Testis (tissue), 2 donors: ENCODE data around the gene HES1.

Experiments used
- CTCF ChIP-seq, 3 experiments: fragments of 450-650 bp in 2 of 3; fragments of 200-600 bp in 1 of 3; sonication (generic) in 1 of 3; IDR thresholded peaks; one replicate each; pipeline ENCODE4 v1.5.1; 2016 to 2019; ENCODE audit warnings: antibody characterized with exemption in 3 of 3, mild to moderate bottlenecking in 2 of 3, moderate library complexity in 1 of 3
- POLR2A ChIP-seq: fragments of 450-650 bp; IDR thresholded peaks from one replicate; pipeline ENCODE4 v1.6.1; 2017; ENCODE audit warnings: antibody characterized with exemption, mild to moderate bottlenecking, moderate library complexity

DNA sequence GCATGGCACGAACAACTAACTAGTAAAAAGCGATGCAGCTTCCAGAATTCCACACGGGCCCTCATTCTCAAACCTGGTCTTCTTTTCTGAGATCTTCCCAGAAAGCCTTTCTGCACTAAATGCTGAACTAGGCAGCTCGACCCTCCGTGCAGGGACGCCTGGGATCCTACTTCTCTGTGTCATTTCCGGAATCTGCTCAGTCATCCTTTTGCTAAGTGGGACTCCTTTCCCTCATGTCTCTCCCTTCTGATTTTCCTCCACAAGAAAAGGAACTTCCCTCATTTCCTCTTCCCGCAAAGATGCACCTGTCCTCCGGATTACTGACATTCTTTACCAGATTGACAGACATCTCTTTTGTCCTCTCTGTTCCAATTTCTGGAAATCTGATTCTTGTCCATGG lies 9.2 kb upstream of the HES1 start:
- no peak for TF ChIP-seq CTCF (IDR thresholded peaks at IDR 0.05)
- no peak for TF ChIP-seq POLR2A
